AG04450 (cell line): Measurements from ENCODE around the gene CARS2. TPM values are rescaled to one million over a fixed set of nuclear protein-coding genes. Genes with fewer than 3 reads are reported as not detected.

Experiments used
- CTCF ChIA-PET: fragments of 300-600, 350-600 bp; formaldehyde crosslinking; extraction: SDS; loops from one replicate; lab custom pipeline; 2022; ENCODE audit warnings: antibody characterized with exemption, inconsistent platforms; lab: Charles Lee
- POLR2A ChIA-PET: fragments of 350-600 bp; formaldehyde crosslinking; extraction: SDS; loops from one replicate; lab custom pipeline; 2021; ENCODE audit warnings: antibody characterized with exemption, inconsistent platforms; lab: Yijun Ruan, JAX
- DNase-seq: peaks from one replicate; pipeline ENCODE4 v3.0.0-alpha.2; 2011; ENCODE audit warnings: low read depth, low spot score
- H3K27ac ChIP-seq: one replicate; pipeline ENCODE4 v1.5.1; 2012; ENCODE audit warnings: low read depth, low read length, control low read depth
- H3K27me3 ChIP-seq: one replicate; pipeline ENCODE4 v1.6.0; 2012; ENCODE audit warnings: low read length; ENCODE audit not compliant: control insufficient read depth, insufficient read depth
- H3K4me3 ChIP-seq: 2 replicates; pipeline ENCODE4 v1.5.1; 2011; ENCODE audit warnings: mild to moderate bottlenecking, low read depth, low read length, control low read depth
- H3K9me3 ChIP-seq: 2 replicates; pipeline ENCODE4 v1.5.1; 2012; ENCODE audit warnings: low read length; ENCODE audit not compliant: control insufficient read depth, insufficient read depth
- CTCF ChIP-seq: IDR thresholded peaks from 2 replicates; pipeline ENCODE4 v1.5.1; 2011; ENCODE audit warnings: low read depth, low read length, control low read depth, inconsistent platforms
- polyA plus RNA-seq: library from polyadenylated mRNA; depleted of rRNA; stranded (reverse); fragments of >200 nt; gene quantifications from 2 replicates; pipeline ENCODE4 v1.2.3, GENCODE V29; 2011

Gene CARS2
- polyA plus RNA-seq, 1 experiment, result 51.5 TPM

- no peaks in the 10 kb centered on the region for H3K27me3 ChIP-seq
- DNase-seq, result no peak
- no peak overlapping the region for H3K4me3 ChIP-seq
- ChIA-PET POLR2A (no interaction called here), CTCF (no interaction called here)
- TF ChIP-seq CTCF, result no peak
- peak overlapping the region; percentile 11 for H3K27ac ChIP-seq
- H3K9me3 ChIP-seq, result peaks cover 15% of the 10 kb centered on the region
Observed at GRCh38 chr13:110664673-110665072, 41.2 kb downstream of the CARS2 start.

GRCh38 chr13:110664041-110664440 is 41.9 kb downstream of the CARS2 start:
- H3K9me3 ChIP-seq, result peaks cover 13% of the 10 kb centered on the region
- POLR2A ChIA-PET, result no interaction called here
- CTCF ChIA-PET, result no interaction called here
- no peak for DNase-seq
- no peak overlapping the region for H3K4me3 ChIP-seq
- H3K27ac ChIP-seq, result no peak overlapping the region
- no peak for TF ChIP-seq CTCF
- no peaks in the 10 kb centered on the region for H3K27me3 ChIP-seq

GRCh38 chr13:110663491-110663890 is 42.4 kb downstream of the CARS2 start:
- ChIA-PET POLR2A (no interaction called here), CTCF (no interaction called here)
- H3K27me3 ChIP-seq, result no peaks in the 10 kb centered on the region
- no peak for DNase-seq
- TF ChIP-seq CTCF, result no peak
- H3K27ac ChIP-seq, result no peak overlapping the region
- peaks cover 13% of the 10 kb centered on the region for H3K9me3 ChIP-seq
- no peak overlapping the region for H3K4me3 ChIP-seq

- TF ChIP-seq CTCF, result no peak
- CTCF ChIA-PET, result no interaction called here
- no peak overlapping the region for H3K27ac ChIP-seq
- H3K9me3 ChIP-seq, result peaks cover 13% of the 10 kb centered on the region
- no peak overlapping the region for H3K4me3 ChIP-seq
- no peak for DNase-seq
- no peaks in the 10 kb centered on the region for H3K27me3 ChIP-seq
- POLR2A ChIA-PET, result no interaction called here
Observed at GRCh38 chr13:110662777-110663443, 43.0 kb downstream of the CARS2 start.

- Histone ChIP-seq H3K27ac (no peak overlapping the region), H3K4me3 (no peak overlapping the region), H3K9me3 (peaks cover 13% of the 10 kb centered on the region), H3K27me3 (no peaks in the 10 kb centered on the region)
- DNase-seq, result no peak
- no peak for TF ChIP-seq CTCF
- CTCF ChIA-PET, result interaction anchor here (1.3 kb wide), 1 partner anchor 17 kb away, joined by 6 read pairs; no protein-coding TSS in a partner anchor
- POLR2A ChIA-PET, result no interaction called here
Observed at GRCh38 chr13:110662091-110662490, 43.8 kb downstream of the CARS2 start.
